ENCODE results near the gene ZNF469.

The ZNF469 gene

DNA sequence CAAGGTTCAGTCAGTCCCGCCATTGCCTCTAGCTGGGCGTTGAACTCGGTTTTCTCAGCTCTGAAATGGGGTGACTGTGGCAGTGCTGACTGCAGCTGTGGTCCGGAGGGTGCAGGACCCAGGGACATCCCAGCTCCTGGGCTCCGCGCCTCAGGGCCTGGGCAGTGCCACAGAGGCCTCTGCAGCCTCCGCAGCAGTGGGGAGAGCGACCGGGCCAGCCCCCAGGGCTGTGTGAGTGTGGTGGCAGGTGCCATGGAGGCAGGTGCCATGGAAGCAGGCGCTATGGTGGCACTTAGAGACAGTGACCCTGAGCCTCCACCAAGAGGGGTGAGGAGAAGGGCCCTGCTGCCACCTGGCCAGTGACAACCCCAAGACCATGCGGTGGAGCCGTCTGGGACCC lies 30.9 kb downstream of the ZNF469 start:
- Histone ChIP-seq H3K27me3 (ENCODE audit: insufficient read depth, low read length) (no peaks in the 10 kb centered on the region), H3K4me3 (ENCODE audit: low read length) (no peak overlapping the region), H3K27ac (ENCODE audit: low read length) (no peak overlapping the region), H3K4me1 (ENCODE audit: insufficient read depth, low read length) (no peaks in the 10 kb centered on the region), H3K36me3 (ENCODE audit: insufficient read depth, low read depth, low read length) (no peaks in the 10 kb centered on the region), H3K9ac (ENCODE audit: low read depth, low read length) (no peak overlapping the region), H3K9me3 (ENCODE audit: insufficient read depth, low read depth, low read length) (no peaks in the 10 kb centered on the region)

DNA sequence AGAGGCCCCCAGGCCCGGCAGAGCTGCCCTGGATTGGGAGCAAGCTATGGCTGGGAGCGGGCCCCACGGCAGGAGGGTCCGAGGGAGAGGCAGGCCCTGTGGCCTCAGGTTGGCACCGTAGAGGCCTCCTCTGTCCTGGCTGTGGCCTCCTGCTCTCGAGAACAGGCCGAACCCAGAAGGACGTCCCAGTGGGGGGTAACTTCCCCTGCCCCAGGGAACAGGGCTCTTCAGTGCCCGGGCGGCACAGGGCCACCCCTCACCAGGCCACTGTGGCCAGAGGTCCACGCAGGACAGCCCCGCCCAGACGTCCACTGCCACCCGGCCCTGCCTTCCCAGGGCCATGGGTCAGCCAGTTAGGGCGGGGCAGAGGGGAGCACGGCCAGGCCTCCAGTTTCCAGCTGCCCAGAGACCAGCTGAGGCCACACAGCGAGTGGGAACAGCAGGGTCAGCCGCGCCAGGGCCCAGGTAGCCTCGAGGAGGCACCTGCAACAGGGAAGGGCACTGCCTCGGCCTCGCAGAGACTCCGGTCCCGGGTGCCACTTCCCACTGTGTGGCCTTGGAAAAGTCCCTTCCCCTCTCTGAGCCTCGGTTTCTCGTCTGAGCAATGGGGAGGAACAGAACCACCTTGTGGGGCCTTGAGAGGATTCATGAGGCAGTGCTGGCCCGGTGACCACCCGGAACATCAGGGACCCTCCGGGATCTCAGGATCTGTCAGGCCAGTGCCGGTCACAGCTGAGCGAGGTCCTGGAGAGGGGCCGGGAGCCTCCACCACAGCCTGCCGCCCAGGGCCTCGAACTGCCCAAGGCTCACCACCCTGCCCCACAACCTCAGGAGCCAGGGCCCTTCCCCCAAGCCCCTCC lies 32.0 kb downstream of the ZNF469 start:
- H3K27me3 ChIP-seq (ENCODE audit: insufficient read depth, low read length), result no peaks in the 10 kb centered on the region
- no peak overlapping the region for H3K27ac ChIP-seq (ENCODE audit: low read length)
- H3K4me1 ChIP-seq (ENCODE audit: insufficient read depth, low read length), result no peaks in the 10 kb centered on the region
- H3K9me3 ChIP-seq (ENCODE audit: insufficient read depth, low read depth, low read length), result no peaks in the 10 kb centered on the region
- H3K4me3 ChIP-seq (ENCODE audit: low read length), result no peak overlapping the region
- H3K9ac ChIP-seq (ENCODE audit: low read depth, low read length), result no peak overlapping the region
- no peaks in the 10 kb centered on the region for H3K36me3 ChIP-seq (ENCODE audit: insufficient read depth, low read depth, low read length)

DNA sequence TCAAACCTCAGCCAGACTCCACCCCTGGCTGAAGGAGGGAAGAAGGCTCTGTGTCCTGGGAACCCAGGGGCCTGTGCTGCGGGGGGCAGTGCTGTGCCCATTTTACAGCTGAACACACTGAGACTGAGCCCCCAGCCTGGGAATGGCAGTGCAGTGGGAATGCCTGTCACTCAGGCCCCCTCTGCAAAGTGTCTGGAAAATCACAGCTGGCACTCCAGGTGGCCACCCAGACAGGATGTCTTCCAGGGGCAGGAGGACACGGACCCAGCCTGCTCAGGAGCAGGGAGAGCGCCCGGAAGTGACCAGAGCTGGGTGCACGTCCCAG lies 32.6 kb downstream of the ZNF469 start:
- Histone ChIP-seq H3K27me3 (ENCODE audit: insufficient read depth, low read length) (no peaks in the 10 kb centered on the region), H3K4me1 (ENCODE audit: insufficient read depth, low read length) (no peaks in the 10 kb centered on the region), H3K4me3 (ENCODE audit: low read length) (no peak overlapping the region), H3K9ac (ENCODE audit: low read depth, low read length) (no peak overlapping the region), H3K27ac (ENCODE audit: low read length) (no peak overlapping the region), H3K36me3 (ENCODE audit: insufficient read depth, low read depth, low read length) (no peaks in the 10 kb centered on the region), H3K9me3 (ENCODE audit: insufficient read depth, low read depth, low read length) (no peaks in the 10 kb centered on the region)

GRCh38 chr16:88415713-88416323 lies 33.1 kb downstream of the ZNF469 start:
- no peaks in the 10 kb centered on the region for H3K27me3 ChIP-seq (ENCODE audit: insufficient read depth, low read length)
- no peaks in the 10 kb centered on the region for H3K9me3 ChIP-seq (ENCODE audit: insufficient read depth, low read depth, low read length)
- no peak overlapping the region for H3K27ac ChIP-seq (ENCODE audit: low read length)
- H3K36me3 ChIP-seq (ENCODE audit: insufficient read depth, low read depth, low read length), result no peaks in the 10 kb centered on the region
- no peak overlapping the region for H3K4me3 ChIP-seq (ENCODE audit: low read length)
- no peak overlapping the region for H3K9ac ChIP-seq (ENCODE audit: low read depth, low read length)
- H3K4me1 ChIP-seq (ENCODE audit: insufficient read depth, low read length), result no peaks in the 10 kb centered on the region

- H3K4me1 ChIP-seq (ENCODE audit: insufficient read depth, low read length), result no peaks in the 10 kb centered on the region
- H3K27ac ChIP-seq (ENCODE audit: low read length), result no peak overlapping the region
- H3K4me3 ChIP-seq (ENCODE audit: low read length), result no peak overlapping the region
- H3K36me3 ChIP-seq (ENCODE audit: insufficient read depth, low read depth, low read length), result no peaks in the 10 kb centered on the region
- H3K9ac ChIP-seq (ENCODE audit: low read depth, low read length), result no peak overlapping the region
- H3K27me3 ChIP-seq (ENCODE audit: insufficient read depth, low read length), result no peaks in the 10 kb centered on the region
- no peaks in the 10 kb centered on the region for H3K9me3 ChIP-seq (ENCODE audit: insufficient read depth, low read depth, low read length)
Observed at GRCh38 chr16:88416686-88417085, 33.9 kb downstream of the ZNF469 start.

DNA sequence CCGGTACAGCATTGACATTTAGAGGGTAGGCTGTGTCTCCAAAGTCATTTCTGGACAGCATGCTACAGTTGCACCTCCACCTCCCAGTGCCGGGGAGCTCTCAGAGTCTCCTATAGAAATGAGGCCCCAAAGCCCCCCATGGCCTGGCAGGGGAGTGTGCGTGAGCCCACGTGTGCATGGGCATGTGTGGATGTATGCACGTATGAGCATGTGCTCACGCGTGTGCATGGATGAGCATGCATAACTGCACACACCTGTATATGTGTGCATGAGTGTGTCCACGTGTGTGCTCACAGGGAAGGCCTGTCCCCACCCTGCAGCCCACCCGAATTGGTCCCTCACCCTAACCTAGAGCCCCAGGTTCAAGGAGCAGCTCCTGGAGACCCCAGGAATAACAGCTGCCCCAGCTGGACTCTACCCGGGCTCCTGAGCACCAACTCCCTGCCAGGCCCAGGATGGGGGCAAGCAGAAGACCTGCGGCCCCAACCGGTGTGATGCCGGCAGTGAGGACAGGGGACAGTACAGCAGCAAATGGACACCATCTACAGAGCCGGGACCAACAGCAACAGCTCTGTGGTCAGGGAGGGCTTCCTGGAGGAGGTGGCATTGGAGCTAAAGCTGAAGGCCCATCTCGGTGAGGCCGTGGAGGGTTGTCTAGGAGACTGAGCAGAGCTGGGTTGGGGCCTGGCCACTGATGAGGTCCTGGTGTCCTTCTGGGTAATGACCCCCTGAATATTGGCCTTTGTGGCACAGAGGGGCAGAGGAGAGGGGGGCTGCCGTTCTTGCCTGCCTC lies 35.1 kb downstream of the ZNF469 start:
- Histone ChIP-seq H3K4me3 (ENCODE audit: low read length) (no peak overlapping the region), H3K9ac (ENCODE audit: low read depth, low read length) (no peak overlapping the region), H3K27ac (ENCODE audit: low read length) (no peak overlapping the region), H3K4me1 (ENCODE audit: insufficient read depth, low read length) (no peaks in the 10 kb centered on the region), H3K27me3 (ENCODE audit: insufficient read depth, low read length) (no peaks in the 10 kb centered on the region), H3K9me3 (ENCODE audit: insufficient read depth, low read depth, low read length) (no peaks in the 10 kb centered on the region), H3K36me3 (ENCODE audit: insufficient read depth, low read depth, low read length) (no peaks in the 10 kb centered on the region)

DNA sequence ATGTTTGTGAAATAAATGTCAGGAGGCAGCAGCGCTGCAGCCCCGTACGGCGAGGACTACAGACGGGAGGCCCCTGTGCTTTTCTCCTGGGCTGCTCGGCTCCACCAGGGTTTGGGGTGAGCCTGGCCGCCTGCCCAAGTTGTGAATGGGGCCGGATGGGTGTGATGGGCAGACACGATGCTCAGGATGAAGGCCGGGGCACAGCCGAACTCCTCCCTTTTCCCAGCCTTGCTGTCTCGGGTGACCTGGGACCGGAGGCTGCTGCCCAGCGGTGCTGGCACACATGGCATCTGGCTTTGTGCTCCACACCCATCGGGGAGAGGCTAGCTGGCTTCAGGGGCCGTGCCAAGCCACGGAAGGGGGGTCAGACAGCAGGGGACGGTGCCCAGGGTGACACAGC lies 36.1 kb downstream of the ZNF469 start:
- Histone ChIP-seq H3K36me3 (ENCODE audit: insufficient read depth, low read depth, low read length) (no peaks in the 10 kb centered on the region), H3K4me3 (ENCODE audit: low read length) (no peak overlapping the region), H3K9me3 (ENCODE audit: insufficient read depth, low read depth, low read length) (no peaks in the 10 kb centered on the region), H3K27me3 (ENCODE audit: insufficient read depth, low read length) (no peaks in the 10 kb centered on the region), H3K9ac (ENCODE audit: low read depth, low read length) (no peak overlapping the region), H3K27ac (ENCODE audit: low read length) (no peak overlapping the region), H3K4me1 (ENCODE audit: insufficient read depth, low read length) (no peaks in the 10 kb centered on the region)

DNA sequence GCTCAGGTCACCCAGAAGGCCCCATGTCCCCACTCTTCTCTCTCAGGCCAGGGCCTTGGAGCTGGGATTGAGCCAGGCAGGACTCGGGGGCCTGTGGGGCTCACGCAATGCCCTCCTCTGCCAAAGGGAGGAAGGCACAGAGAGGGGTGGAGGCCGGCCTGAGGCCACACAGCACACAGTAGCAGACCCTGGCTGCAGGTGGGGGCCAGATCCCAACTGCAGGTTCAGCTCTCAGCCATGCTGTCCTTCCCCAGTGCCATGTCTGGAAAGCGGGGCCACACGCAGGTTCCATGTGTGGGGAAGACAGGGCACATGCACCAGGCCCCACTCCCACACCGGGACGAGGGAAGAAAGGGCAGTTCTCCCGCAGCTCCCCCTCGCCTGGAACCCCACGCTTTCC lies 37.0 kb downstream of the ZNF469 start:
- Histone ChIP-seq H3K36me3 (ENCODE audit: insufficient read depth, low read depth, low read length) (no peaks in the 10 kb centered on the region), H3K27ac (ENCODE audit: low read length) (no peak overlapping the region), H3K9me3 (ENCODE audit: insufficient read depth, low read depth, low read length) (no peaks in the 10 kb centered on the region), H3K9ac (ENCODE audit: low read depth, low read length) (no peak overlapping the region), H3K4me3 (ENCODE audit: low read length) (no peak overlapping the region), H3K4me1 (ENCODE audit: insufficient read depth, low read length) (no peaks in the 10 kb centered on the region), H3K27me3 (ENCODE audit: insufficient read depth, low read length) (no peaks in the 10 kb centered on the region)

DNA sequence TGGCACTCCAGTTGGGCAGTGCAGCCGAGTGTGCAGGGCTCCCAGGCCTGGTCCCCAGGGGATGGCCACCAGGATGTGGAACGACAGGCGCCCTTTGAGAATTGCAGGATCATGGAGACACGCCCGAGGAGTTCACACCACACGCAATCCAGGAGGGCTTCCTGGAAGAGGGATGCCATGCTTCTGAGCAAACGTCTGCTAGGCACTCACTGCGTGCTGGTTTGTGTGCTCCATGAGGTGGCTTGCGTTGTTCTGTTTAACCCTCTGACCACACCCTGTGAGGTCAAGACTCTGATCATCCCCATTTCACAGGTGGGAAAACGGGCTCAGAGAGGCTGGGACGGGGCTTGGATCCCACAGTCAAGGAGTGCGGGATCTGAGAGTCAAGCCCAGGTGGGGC lies 37.7 kb downstream of the ZNF469 start:
- H3K4me1 ChIP-seq (ENCODE audit: insufficient read depth, low read length), result no peaks in the 10 kb centered on the region
- H3K36me3 ChIP-seq (ENCODE audit: insufficient read depth, low read depth, low read length), result no peaks in the 10 kb centered on the region
- H3K27ac ChIP-seq (ENCODE audit: low read length), result no peak overlapping the region
- H3K9me3 ChIP-seq (ENCODE audit: insufficient read depth, low read depth, low read length), result no peaks in the 10 kb centered on the region
- no peak overlapping the region for H3K9ac ChIP-seq (ENCODE audit: low read depth, low read length)
- H3K4me3 ChIP-seq (ENCODE audit: low read length), result no peak overlapping the region
- no peaks in the 10 kb centered on the region for H3K27me3 ChIP-seq (ENCODE audit: insufficient read depth, low read length)

GRCh38 chr16:88421301-88421700 lies 38.5 kb downstream of the ZNF469 start:
- no peaks in the 10 kb centered on the region for H3K27me3 ChIP-seq (ENCODE audit: insufficient read depth, low read length)
- no peaks in the 10 kb centered on the region for H3K4me1 ChIP-seq (ENCODE audit: insufficient read depth, low read length)
- H3K9me3 ChIP-seq (ENCODE audit: insufficient read depth, low read depth, low read length), result no peaks in the 10 kb centered on the region
- no peak overlapping the region for H3K4me3 ChIP-seq (ENCODE audit: low read length)
- H3K9ac ChIP-seq (ENCODE audit: low read depth, low read length), result no peak overlapping the region
- H3K27ac ChIP-seq (ENCODE audit: low read length), result no peak overlapping the region
- no peaks in the 10 kb centered on the region for H3K36me3 ChIP-seq (ENCODE audit: insufficient read depth, low read depth, low read length)

GRCh38 chr16:88421871-88422433 lies 39.2 kb downstream of the ZNF469 start:
- Histone ChIP-seq H3K4me1 (ENCODE audit: insufficient read depth, low read length) (no peaks in the 10 kb centered on the region), H3K4me3 (ENCODE audit: low read length) (no peak overlapping the region), H3K9ac (ENCODE audit: low read depth, low read length) (no peak overlapping the region), H3K9me3 (ENCODE audit: insufficient read depth, low read depth, low read length) (no peaks in the 10 kb centered on the region), H3K27ac (ENCODE audit: low read length) (no peak overlapping the region), H3K36me3 (ENCODE audit: insufficient read depth, low read depth, low read length) (no peaks in the 10 kb centered on the region), H3K27me3 (ENCODE audit: insufficient read depth, low read length) (no peaks in the 10 kb centered on the region)
